WTC11 (cell line): ENCODE results near the gene EMD.

Source experiments
- ATF6 ChIP-seq: sonication (generic); formaldehyde crosslinking; IDR thresholded peaks from 2 replicates; pipeline ENCODE4 v1.8.1; 2023; ENCODE audit warnings: mild to moderate bottlenecking, missing genetic modification reagents
- ESRRA ChIP-seq: sonication (generic); formaldehyde crosslinking; IDR thresholded peaks from 2 replicates; pipeline ENCODE4 v1.8.1; 2022; ENCODE audit warnings: mild to moderate bottlenecking, missing genetic modification reagents, borderline replicate concordance
- MLX ChIP-seq: sonication (generic); formaldehyde crosslinking; IDR thresholded peaks from 2 replicates; pipeline ENCODE4 v1.8.1; 2023; ENCODE audit warnings: mild to moderate bottlenecking, missing genetic modification reagents, moderate library complexity
- TCF7 ChIP-seq: sonication (generic); formaldehyde crosslinking; IDR thresholded peaks from 2 replicates; pipeline ENCODE4 v1.8.0; 2022; ENCODE audit warnings: mild to moderate bottlenecking, low read depth, missing genetic modification reagents, moderate library complexity
- ZBTB21 ChIP-seq: sonication (generic); formaldehyde crosslinking; IDR thresholded peaks from 2 replicates; pipeline ENCODE4 v1.8.1; 2023; ENCODE audit warnings: mild to moderate bottlenecking, missing genetic modification reagents, borderline replicate concordance
- ZNF232 ChIP-seq: sonication (generic); formaldehyde crosslinking; IDR thresholded peaks from 2 replicates; pipeline ENCODE4 v1.8.0; 2022; ENCODE audit warnings: mild to moderate bottlenecking, missing genetic modification reagents
- ZNF317 ChIP-seq: sonication (generic); formaldehyde crosslinking; IDR thresholded peaks from 2 replicates; pipeline ENCODE4 v1.8.1; 2023; ENCODE audit warnings: low read depth, mild to moderate bottlenecking, moderate library complexity, missing genetic modification reagents, borderline replicate concordance
- TF ChIP-seq, protein P1 (sequence below): sonication (generic); formaldehyde crosslinking; IDR thresholded peaks from 2 replicates; pipeline ENCODE4 v1.8.1; 2022; ENCODE audit warnings: low read depth, mild to moderate bottlenecking, moderate library complexity, missing genetic modification reagents, borderline replicate concordance
- TF ChIP-seq, protein P2 (sequence below): sonication (generic); formaldehyde crosslinking; IDR thresholded peaks from 2 replicates; pipeline ENCODE4 v1.8.0; 2022; ENCODE audit warnings: mild to moderate bottlenecking, missing genetic modification reagents
- TF ChIP-seq, protein P3 (sequence below): fragments of 200-600 bp; IDR thresholded peaks from 2 replicates; pipeline ENCODE4 v1.8.0; 2022; ENCODE audit warnings: antibody characterized with exemption

GRCh38 chrX:154430916-154431315 lies 51.8 kb downstream of the EMD start:
- no peak for TF ChIP-seq MLX (CRISPR knock-in tag)
- TF ChIP-seq ZNF232 (CRISPR knock-in tag), result no peak
- TF ChIP-seq, protein P1, sequence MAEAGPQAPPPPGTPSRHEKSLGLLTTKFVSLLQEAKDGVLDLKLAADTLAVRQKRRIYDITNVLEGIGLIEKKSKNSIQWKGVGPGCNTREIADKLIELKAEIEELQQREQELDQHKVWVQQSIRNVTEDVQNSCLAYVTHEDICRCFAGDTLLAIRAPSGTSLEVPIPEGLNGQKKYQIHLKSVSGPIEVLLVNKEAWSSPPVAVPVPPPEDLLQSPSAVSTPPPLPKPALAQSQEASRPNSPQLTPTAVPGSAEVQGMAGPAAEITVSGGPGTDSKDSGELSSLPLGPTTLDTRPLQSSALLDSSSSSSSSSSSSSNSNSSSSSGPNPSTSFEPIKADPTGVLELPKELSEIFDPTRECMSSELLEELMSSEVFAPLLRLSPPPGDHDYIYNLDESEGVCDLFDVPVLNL (CRISPR knock-in tag), result no peak
- TF ChIP-seq ZNF317, result no peak
- TF ChIP-seq, protein P2, sequence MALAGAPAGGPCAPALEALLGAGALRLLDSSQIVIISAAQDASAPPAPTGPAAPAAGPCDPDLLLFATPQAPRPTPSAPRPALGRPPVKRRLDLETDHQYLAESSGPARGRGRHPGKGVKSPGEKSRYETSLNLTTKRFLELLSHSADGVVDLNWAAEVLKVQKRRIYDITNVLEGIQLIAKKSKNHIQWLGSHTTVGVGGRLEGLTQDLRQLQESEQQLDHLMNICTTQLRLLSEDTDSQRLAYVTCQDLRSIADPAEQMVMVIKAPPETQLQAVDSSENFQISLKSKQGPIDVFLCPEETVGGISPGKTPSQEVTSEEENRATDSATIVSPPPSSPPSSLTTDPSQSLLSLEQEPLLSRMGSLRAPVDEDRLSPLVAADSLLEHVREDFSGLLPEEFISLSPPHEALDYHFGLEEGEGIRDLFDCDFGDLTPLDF (CRISPR knock-in tag), result no peak
- no peak for TF ChIP-seq ATF6 (CRISPR knock-in tag)
- TF ChIP-seq, protein P3, sequence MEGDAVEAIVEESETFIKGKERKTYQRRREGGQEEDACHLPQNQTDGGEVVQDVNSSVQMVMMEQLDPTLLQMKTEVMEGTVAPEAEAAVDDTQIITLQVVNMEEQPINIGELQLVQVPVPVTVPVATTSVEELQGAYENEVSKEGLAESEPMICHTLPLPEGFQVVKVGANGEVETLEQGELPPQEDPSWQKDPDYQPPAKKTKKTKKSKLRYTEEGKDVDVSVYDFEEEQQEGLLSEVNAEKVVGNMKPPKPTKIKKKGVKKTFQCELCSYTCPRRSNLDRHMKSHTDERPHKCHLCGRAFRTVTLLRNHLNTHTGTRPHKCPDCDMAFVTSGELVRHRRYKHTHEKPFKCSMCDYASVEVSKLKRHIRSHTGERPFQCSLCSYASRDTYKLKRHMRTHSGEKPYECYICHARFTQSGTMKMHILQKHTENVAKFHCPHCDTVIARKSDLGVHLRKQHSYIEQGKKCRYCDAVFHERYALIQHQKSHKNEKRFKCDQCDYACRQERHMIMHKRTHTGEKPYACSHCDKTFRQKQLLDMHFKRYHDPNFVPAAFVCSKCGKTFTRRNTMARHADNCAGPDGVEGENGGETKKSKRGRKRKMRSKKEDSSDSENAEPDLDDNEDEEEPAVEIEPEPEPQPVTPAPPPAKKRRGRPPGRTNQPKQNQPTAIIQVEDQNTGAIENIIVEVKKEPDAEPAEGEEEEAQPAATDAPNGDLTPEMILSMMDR, result no peak
- TF ChIP-seq ESRRA (CRISPR knock-in tag), result no peak
- TF ChIP-seq ZBTB21 (CRISPR knock-in tag), result no peak
- no peak for TF ChIP-seq TCF7 (CRISPR knock-in tag)
